Activated naive CD4-positive, alpha-beta T cell (primary cell): ENCODE results near the gene AP2B1.

Experiments
- DNase-seq, 4 experiments: peaks; one replicate each; lab custom pipeline; 2025; lab: John Stamatoyannopoulos, UW

Gene AP2B1

GRCh38 chr17:35630530-35631148 is 43.5 kb downstream of the AP2B1 start:
- DNase-seq: no peak

DNA sequence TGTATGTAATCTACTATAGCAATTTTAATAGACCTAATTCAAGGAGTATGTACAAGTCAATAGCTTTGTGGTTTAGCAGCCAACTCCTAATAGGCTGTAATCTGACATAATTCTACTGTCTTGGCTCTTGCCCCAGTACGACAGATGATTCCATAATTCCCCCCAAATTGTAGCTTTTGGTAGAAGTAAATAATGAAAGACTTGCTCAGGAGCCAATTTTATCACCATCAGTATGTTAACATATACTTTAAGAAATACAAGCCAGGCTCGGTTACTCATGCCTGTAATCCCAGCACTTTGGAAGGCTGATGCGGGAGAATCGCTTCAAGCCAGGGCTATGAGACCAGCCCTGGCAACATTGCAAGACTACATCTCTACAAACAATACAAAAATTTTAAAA is 53.9 kb downstream of the AP2B1 start:
- DNase-seq: no peak

DNA sequence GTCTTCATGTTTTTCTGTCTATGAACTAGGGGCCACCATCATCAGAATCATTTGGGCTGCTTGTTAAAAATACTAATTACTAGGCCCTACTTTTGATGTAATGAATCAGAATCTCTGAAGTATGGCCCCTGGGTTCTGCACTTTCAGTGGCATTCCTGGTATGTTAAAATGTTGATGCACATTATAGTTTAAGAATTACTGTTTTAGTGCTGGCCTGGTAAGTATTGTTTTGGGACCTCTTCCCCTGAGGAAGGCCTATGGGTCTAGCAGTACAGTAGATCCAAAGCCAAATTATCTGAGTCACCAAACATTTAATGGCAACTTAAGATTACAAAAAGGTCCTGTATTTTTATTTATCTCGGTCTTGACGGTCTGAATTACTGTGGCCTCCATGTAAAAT is 58.8 kb downstream of the AP2B1 start:
- DNase-seq: no peak

- DNase-seq: no peak
These were observed 64.3 kb downstream of the AP2B1 start for GRCh38 chr17:35651467-35651866.

DNA sequence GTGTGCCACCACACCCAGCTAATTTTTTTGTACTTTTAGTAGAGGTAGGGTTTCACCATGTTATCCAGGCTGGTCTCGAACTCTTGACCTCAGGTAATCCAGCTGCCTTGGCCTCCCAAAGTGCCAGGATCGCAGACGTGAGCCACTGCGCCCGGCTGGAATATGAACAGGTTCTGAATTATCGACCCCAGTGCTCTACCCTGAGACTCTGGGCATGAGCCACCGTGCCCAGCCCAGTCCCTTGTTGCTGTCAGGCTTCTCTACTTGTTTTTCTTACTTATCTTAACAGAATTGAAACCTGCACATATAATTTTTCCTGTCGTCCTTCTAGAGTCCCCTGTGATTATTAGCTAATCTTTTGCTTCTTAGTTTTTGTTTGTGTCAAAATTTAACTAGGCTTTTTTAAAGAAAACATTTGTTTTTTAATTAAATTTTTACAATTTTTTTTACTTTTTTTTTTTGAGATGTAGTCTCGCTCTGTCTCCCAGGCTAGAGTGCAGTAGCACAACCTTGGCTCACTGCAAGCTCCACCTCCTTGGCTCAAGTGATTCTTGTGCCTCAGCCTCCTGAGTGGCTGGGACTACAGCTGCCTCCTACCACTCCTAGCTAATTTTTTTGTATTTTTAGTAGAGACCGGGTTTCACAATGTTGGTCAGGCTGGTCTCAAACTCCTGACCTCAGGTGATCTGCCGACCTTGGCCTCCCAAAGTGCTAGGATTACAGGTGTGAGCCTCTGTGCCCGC is 66.7 kb downstream of the AP2B1 start:
- no peak for DNase-seq

- DNase-seq: no peak
These were observed 68.2 kb downstream of the AP2B1 start for GRCh38 chr17:35655303-35655702.

GRCh38 chr17:35660902-35661301 is 73.8 kb downstream of the AP2B1 start:
- no peak for DNase-seq

DNA sequence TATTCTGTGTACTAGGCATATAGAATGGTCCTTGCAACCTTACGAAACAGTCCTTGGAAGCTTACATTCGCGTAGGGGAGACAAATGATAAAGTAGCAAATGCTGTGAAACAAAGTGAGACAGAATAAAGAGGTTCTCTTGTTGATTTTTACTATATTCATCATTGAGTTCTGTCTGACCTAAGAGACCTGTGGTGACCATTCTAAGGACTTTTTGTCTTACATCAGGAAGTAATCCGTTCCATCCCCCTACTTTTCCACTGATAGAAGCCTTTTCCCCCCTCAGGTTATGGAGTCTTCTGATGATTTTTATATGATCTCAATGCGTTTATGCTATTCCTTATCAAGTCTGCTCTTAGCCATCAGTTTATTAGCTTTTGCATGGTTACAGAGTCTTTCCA is 77.6 kb downstream of the AP2B1 start:
- DNase-seq: no peak

DNA sequence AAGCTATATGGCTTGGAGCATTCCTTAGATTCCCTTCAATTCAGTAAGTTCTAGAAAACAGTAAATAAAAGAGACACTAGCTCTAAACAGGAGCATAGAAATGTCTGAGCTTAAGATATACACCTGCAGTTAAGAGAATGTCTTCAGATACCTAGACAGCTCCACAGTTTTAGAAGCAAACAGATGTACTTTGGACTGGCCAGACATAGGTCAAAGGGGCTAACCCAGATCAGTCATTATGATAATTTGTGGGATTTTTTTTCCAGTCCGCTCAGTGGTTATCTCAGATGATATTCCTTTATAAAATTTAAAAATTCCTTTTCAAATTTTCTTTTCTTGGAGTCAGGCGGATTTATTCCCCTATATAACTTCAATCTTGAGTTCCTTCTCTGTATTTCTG is 78.5 kb downstream of the AP2B1 start:
- DNase-seq: no peak

DNA sequence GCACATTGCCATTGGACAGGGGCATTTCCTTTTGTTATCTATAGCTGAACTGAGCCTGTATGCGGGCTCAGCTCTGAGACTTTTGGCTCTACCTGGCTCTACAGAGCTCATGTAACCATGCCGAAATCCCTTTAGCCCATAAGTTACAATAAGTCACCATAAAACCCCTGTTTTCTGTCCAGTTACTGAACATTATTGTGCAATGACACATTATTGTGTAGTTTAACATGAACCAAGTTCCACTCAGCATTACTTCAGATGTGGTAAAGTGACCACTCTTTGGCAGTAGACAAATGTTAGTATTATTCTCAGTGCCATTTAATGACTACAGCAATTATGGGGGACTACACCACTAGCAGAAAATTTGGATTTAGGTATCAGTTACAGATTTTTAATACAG is 78.9 kb downstream of the AP2B1 start:
- no peak for DNase-seq

DNA sequence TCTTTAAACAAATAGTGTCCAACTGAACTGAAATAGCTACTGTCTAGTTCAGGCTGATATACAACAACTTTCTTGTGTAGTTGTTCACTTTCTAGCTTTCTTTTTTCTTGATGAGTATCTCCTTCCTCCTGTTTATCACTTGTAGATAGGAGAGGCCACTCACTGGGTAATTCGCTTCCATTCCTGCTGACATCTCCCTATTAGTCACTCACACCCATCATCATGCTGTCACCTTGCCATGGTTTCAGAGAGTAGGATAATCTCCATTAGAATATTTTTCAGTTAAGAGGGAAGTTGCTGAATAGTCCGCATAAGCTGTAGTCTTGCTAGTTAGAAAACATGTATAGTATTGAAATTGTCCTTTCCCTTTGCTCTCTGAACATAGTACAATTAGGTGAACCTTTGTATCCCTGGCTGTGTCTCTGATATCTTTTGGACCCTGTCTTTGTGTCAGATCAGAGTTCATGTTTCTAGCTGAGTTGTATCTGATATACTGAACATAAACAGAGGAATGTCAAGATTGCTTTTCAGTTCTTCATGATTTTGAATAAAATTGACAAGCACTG is 79.9 kb downstream of the AP2B1 start:
- DNase-seq: no peak

DNA sequence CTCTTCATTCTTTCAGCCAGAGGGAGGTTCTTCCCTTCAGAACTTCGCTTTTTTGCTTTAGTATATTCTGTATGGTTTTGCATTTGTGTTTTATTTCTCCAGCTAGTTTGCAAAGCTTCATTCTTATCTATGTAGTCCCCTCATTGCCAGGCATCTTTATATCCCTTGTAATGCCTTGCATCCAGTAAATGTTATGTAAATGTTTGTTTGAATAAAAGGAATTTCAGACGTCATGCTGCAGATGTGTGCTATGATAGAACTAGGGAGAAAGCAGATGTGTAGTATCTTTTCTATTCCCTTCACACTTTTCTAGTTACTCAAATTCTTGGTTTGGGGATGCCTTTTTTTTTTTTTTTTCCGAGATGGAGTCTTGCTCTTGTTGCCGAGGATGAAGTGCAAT is 81.7 kb downstream of the AP2B1 start:
- no peak for DNase-seq

GRCh38 chr17:35674552-35674951 is 87.4 kb downstream of the AP2B1 start:
- DNase-seq: no peak

DNA sequence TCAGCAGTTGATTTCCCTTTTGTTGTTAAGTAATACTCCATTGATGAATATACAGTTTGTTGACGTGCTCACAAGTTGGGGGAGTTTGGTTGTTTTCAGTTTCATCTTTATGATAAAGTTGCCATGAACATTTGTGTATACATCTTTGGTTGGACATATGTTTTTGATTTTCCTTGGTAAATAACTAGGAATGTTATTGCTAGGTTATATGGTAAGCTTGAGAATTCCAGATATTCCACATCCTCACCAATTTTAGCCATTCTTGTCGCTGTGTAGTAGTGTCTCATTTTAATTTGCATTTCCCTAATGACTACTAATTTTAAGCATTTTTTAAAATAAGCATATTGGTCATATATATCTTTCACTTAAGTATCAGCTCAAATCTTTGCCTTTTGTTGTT is 89.3 kb downstream of the AP2B1 start:
- no peak for DNase-seq

- no peak for DNase-seq
These were observed 92.0 kb downstream of the AP2B1 start for GRCh38 chr17:35679007-35679682.

- no peak for DNase-seq
These were observed 96.5 kb downstream of the AP2B1 start for GRCh38 chr17:35683591-35683990.

DNA sequence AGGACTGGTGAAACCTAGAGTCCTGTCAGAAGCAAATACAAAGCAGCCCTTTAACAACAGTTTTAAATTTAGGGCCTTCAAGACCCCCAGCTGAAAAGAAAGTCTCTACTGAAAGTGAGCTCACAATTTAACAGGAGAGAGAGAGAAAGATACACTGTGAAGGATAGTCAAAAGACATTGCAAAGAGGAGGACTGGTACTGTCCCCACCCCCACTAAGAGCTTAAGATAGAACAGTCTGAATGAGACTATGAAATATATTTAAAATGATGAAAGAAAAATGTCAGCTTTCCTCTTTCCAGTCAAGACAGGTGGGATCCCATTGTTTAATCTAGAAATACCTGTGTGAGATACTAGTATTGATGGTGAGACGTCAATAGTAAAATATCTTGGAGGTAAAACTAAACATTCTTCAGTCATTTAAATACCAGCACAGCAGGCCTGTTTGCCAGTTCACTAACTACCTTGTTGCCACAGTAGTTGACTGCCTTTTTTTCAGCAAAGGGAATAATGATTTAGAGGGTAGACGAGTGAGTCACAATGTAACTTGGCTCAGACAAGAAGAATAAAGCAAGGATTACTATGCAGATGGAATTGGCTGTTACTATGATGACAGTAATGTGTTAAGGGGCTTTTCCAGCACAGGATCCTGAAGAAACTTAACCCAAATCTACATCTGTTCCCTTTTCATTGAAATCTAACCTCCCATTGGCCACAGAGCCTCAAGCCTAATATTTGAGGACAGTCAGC is 97.1 kb downstream of the AP2B1 start:
- DNase-seq: no peak

DNA sequence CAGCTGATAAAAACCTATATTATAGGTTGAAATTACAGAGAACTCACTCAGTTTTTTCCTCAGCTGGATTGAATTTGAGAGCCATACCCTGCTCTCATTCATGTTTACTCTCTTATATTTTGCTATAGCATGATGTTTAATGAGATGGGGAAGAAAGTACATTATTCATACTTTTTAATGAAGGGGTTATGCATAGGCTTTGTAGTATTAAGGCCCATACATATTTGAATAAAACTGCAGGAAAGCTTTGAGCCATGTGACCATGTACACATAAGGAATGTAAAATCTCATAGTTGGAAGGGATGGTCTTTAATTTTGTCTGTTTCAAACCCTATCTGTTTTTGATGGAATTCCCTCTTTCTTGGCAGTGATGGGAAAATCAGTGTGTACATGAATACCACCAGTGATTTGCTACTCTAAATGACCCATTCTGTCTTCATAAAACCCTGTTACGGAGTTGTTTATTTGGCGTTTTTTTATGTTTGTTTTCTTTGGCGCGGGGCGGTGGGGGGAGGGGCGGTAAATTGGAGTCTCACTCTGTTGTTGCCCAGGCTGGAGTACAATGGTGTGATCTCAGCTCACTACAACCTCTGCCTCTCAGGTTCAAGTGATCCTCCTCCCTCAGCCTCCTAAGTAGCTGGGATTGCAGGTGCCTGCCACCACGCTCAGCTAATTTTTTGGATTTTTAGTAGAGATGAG is 105.5 kb downstream of the AP2B1 start:
- no peak for DNase-seq

GRCh38 chr17:35693662-35694061 is 106.5 kb downstream of the AP2B1 start:
- DNase-seq: no peak

DNA sequence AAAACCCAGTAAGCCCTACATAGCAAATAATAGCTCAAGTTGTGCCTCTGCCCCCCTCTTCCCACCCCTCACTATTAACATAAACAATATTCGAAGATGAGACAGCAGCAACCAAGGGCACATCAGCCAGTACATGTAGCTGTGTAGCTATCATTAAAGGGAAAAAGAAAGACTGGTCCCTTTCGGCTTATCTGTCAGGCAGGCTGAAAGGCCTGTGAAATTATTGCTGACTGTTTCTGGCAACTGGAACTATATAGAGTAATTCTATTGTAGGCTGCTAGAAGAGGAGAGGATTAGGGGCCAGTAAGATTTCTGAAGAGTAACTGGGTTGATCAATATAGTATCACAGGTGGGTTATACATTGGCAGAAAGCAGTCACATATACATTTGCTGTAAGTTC is 107.8 kb downstream of the AP2B1 start:
- no peak for DNase-seq

DNA sequence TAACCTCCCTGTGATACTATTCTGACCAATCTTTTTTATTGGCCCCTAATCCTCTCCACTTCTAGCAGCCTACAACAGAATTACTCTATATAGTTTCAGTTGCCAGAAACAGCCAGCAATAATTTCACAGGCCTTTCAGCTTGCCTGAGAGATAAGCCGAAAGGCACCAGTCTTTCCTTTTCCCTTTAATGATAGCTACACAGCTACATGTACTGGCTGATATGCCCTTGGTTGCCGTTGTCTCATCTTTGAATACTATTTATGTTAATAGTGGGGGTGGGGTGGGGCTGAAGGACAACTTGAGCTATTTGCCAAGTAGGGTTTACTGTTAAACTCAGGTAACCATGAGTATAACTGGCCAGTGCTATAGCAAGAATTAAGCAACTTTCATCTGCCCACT is 108.5 kb downstream of the AP2B1 start:
- no peak for DNase-seq

DNA sequence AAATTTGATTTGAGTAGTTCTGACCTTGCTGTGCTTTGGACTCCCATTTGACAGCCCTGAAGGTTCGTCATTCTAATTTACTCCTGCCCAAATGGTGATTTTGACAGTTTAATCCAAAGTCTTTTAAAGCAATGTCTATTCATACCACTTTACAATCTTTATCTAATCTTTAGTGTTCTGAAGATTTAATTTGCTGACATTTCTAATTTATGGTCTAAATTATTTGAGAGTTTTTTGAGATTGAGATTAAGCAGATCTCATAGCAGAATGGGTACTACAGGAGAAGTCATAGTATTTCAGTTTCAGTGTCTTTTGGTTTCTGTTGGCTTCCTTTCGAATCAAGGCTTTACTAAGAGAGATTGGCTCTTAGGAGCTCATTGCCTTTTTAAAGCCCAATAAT is 111.7 kb downstream of the AP2B1 start:
- no peak for DNase-seq
